SU-DHL-6 (cell line): Measurements from ENCODE around the gene LBHD1.

ENCODE experiments used
- EZH2phosphoT487 ChIP-seq: fragments of 200-600 bp; sonication (generic), shearing (Covaris generic); conservative IDR thresholded peaks from 2 replicates; pipeline ENCODE4 v1.6.1; 2018; ENCODE audit warnings: mild to moderate bottlenecking, antibody characterized with exemption, low read length, moderate library complexity, mixed read lengths
- TF ChIP-seq, protein P1 (sequence below): fragments of 200-600 bp; sonication (generic); IDR thresholded peaks from one replicate; pipeline ENCODE4 v1.5.1; 2017; ENCODE audit warnings: antibody characterized with exemption, mild to moderate bottlenecking, low read length, moderate library complexity; ENCODE audit not compliant: insufficient read depth, poor library complexity, severe bottlenecking

DNA sequence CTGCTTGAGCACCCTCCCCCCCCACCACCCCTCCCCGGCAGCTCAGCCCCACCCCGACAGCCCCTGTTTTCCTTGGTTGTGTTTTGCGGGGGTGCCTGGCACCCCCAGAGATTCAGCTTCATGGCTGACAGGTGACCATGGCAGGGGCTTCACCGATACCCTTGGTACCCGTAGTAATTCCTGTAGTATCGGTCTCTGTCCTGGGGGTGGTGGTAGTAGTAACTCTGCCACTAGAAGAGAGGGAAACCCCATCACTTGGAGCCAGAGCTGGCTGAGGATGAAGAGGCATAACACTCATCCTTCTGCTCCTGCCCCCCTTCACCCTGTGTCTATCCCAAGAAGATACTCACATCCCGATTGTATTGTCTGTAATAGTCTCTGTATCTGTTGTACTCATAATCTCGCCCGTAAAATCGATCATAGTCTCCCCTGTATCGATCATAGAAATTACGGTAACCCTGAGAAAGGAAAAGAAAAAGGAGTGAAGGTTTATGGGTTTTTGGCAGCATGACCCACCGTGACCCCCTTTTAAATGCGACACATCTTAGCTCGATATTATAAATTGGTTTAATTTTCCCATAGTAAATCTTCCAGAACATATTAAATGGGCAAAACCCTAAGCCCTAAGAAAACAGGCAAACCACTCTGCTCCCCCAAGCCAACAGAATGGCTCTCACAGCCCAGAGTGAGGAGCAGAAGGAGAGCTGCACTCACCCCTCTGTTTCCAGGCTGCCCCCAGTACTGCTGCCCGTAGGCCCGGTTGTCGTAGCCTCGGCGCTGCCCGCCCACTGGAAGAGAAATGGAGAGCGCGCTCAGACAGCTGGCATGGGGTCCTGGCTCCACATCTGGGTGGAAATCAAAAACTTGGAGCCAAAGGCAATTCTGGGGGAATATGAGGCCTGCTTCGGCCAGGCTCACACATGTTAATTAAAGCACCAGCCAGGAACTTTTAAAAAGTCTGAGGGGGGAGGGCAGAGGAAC, 43.4 kb upstream of the LBHD1 start:
- TF ChIP-seq, protein P1, sequence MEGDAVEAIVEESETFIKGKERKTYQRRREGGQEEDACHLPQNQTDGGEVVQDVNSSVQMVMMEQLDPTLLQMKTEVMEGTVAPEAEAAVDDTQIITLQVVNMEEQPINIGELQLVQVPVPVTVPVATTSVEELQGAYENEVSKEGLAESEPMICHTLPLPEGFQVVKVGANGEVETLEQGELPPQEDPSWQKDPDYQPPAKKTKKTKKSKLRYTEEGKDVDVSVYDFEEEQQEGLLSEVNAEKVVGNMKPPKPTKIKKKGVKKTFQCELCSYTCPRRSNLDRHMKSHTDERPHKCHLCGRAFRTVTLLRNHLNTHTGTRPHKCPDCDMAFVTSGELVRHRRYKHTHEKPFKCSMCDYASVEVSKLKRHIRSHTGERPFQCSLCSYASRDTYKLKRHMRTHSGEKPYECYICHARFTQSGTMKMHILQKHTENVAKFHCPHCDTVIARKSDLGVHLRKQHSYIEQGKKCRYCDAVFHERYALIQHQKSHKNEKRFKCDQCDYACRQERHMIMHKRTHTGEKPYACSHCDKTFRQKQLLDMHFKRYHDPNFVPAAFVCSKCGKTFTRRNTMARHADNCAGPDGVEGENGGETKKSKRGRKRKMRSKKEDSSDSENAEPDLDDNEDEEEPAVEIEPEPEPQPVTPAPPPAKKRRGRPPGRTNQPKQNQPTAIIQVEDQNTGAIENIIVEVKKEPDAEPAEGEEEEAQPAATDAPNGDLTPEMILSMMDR, result no peak
- TF ChIP-seq EZH2phosphoT487, result no peak
